HG02870 (cell line): ENCODE data around the gene SIPA1.

Experiments used
- ATAC-seq: cut with Tn5 transposase; IDR thresholded peaks from one replicate; pipeline ENCODE4 v1.9.1; 2021; ENCODE audit warnings: mild to moderate bottlenecking, moderate library complexity; ENCODE audit not compliant: unreplicated experiment

Gene SIPA1

GRCh38 chr11:65637794-65638419, at the start of gene SIPA1:
SIPA1 (plus strand) TSS chr11:65638101; CDS start chr11:65640922, 2,821 bp downstream.
- ATAC-seq = peak; percentile 50

- ATAC-seq = peak; percentile 62
Measured at GRCh38 chr11:65588199-65589054, 49.5 kb upstream of the SIPA1 start.

- ATAC-seq = no peak
Measured at GRCh38 chr11:65589444-65590239, 48.3 kb upstream of the SIPA1 start.

- ATAC-seq = no peak
Measured at GRCh38 chr11:65590240-65590738, 47.6 kb upstream of the SIPA1 start.

GRCh38 chr11:65591939-65592857, 45.7 kb upstream of the SIPA1 start:
- ATAC-seq = no peak

GRCh38 chr11:65592858-65593517, 44.9 kb upstream of the SIPA1 start:
- ATAC-seq = no peak

GRCh38 chr11:65593518-65594414, 44.1 kb upstream of the SIPA1 start:
- no peak for ATAC-seq

GRCh38 chr11:65595131-65595530, 42.8 kb upstream of the SIPA1 start:
- ATAC-seq = no peak

- ATAC-seq = no peak
Measured at GRCh38 chr11:65595543-65596281, 42.2 kb upstream of the SIPA1 start, which contains the start of gene KCNK7. KCNK7 (minus strand) TSS chr11:65595800; CDS start chr11:65595772, 28 bp downstream.

GRCh38 chr11:65596520-65596919, 41.4 kb upstream of the SIPA1 start:
- no peak for ATAC-seq

GRCh38 chr11:65598258-65598699, 39.6 kb upstream of the SIPA1 start:
- no peak for ATAC-seq

GRCh38 chr11:65599216-65599954, 38.5 kb upstream of the SIPA1 start:
- no peak for ATAC-seq

GRCh38 chr11:65599955-65600246, 38.0 kb upstream of the SIPA1 start:
- ATAC-seq = no peak

- ATAC-seq = no peak
Measured at GRCh38 chr11:65604258-65604657, 33.6 kb upstream of the SIPA1 start.

- ATAC-seq = no peak
Measured at GRCh38 chr11:65606876-65607613, 30.9 kb upstream of the SIPA1 start.

- no peak for ATAC-seq
Measured at GRCh38 chr11:65607614-65608426, 30.1 kb upstream of the SIPA1 start.
